Measurements from ENCODE around the gene JUNB.
"Not testable (repeated sequence)": the region's sequence is repeated elsewhere in the genome, so short reads cannot be mapped to it uniquely, and the experiment has no call there.

- TF ChIP-seq, protein P1, sequence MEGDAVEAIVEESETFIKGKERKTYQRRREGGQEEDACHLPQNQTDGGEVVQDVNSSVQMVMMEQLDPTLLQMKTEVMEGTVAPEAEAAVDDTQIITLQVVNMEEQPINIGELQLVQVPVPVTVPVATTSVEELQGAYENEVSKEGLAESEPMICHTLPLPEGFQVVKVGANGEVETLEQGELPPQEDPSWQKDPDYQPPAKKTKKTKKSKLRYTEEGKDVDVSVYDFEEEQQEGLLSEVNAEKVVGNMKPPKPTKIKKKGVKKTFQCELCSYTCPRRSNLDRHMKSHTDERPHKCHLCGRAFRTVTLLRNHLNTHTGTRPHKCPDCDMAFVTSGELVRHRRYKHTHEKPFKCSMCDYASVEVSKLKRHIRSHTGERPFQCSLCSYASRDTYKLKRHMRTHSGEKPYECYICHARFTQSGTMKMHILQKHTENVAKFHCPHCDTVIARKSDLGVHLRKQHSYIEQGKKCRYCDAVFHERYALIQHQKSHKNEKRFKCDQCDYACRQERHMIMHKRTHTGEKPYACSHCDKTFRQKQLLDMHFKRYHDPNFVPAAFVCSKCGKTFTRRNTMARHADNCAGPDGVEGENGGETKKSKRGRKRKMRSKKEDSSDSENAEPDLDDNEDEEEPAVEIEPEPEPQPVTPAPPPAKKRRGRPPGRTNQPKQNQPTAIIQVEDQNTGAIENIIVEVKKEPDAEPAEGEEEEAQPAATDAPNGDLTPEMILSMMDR (IDR thresholded peaks at IDR 0.05; ENCODE audit: insufficient read depth, low read depth, low read length) = not testable (repeated sequence)
- not testable (repeated sequence) for TF ChIP-seq EZH2 (IDR thresholded peaks at IDR 0.05; ENCODE audit: insufficient read depth, low read length)
Observed at GRCh38 chr19:12797607-12798006, 6.3 kb downstream of the JUNB start.

Measured in astrocyte (in vitro differentiated cells and primary cell).